ENCODE results near the gene CCDC197.

The CCDC197 gene

DNA sequence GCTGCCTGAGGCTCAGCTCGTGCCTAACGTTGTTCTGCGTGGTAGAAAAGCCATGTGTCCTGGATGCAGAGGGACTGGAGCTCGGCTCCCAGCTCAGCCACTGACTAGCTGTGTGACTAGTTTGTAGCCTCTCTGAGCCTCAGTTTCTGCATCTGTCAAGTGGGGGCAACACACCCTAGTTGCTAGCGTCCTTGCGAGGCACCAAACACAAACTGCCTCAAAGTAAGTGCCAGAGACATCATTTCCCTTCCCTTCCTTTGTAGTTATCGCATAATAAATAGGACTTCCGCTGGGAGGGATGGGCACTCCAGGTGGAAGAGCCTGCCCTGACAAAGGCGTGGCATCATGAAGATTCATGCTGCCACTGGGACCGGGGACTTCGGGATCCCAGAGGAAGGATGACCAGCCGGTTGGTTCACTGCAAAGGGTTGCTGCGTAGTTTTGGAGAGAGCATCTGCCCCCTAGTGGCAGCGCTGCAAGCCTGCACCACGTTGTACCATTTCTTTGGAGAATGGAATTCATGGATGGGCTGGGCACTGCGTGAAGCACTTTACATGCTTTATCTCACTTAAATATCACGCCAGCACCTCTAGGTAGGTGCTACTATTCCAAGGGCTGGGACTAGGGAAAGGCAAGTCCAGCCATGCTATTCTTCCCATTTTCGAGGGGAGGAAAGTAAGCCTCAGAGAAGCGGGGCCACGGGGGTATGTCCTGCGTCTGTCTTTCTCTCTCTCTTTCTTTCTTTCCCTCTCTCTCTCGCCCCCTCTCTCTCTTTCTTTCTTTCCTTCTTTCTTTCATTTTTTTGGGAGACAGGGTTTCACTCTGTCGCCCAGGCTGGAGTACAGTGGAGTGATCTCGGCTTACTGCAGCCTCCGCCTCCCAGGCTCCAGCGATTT lies 4.6 kb downstream of the CCDC197 start:
- peak; percentile 70 for DNase-seq

DNA sequence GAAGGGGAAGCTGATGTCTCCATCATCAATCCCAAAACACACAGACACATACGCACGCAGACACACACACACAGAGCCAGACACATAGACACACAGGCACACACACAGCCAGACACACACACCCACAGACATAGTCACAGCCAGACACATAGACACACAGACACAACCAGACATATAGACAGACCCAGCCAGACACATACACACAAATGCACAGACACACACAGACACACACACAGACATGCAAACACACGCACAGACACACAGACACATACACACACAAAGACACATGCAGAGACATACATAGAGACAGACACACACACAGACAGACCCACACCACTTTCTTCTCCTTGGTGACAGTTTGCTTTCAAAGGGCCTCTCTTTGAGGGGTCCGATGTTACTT lies 6.3 kb downstream of the CCDC197 start:
- no peak for DNase-seq

DNA sequence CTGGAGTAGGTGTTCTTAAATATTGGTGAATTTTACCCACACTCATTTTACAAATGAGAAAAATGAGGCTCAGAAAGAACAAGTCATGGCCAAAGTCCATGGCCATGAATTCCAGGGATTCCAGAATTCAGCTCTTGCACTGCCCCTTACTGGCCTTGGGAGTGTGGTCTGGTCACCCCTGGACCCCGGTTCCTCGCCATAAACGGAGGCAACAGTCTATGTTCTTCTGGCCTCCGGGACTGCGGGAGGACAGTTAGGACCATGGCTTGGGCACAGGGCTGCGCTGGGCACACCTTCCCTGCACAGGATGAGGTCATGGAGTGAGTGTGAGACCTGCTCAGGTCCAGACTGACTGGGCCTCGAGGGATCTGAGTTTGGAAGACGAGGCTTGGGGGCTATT lies 6.9 kb downstream of the CCDC197 start:
- DNase-seq = no peak

DNA sequence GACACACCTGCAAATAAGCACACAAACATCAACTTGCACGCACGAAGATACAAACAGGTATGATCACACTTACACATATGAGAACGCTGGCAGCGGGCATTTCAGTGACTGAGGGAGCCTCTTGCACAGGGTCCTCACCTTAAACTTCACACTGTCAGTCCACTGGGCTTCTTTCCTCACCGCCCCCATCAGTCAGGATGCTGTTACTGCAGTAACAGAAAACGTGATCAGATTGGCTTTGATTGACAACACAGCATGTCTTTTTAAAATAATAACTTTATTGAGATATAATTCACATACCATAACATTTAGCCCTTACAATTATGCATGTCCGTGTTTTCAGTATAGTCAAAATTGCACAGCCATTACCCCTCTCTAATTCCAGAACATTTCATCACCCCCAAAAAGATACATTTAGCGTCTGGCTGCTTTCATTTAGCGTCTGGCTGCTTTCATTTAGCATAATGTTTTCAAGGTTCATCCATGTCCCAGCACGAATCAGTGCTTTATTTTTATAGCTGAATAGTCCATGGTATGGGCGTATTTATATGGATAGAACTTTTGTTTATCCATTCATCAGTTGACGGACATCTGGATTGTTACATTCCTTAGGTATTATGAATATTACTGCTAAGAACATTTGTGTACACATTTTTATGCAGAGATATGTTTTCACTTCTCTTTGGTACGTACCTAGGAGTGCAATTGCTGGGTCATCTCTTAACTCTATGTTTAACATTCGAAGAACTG lies 8.4 kb downstream of the CCDC197 start:
- DNase-seq = peak; percentile 22

DNA sequence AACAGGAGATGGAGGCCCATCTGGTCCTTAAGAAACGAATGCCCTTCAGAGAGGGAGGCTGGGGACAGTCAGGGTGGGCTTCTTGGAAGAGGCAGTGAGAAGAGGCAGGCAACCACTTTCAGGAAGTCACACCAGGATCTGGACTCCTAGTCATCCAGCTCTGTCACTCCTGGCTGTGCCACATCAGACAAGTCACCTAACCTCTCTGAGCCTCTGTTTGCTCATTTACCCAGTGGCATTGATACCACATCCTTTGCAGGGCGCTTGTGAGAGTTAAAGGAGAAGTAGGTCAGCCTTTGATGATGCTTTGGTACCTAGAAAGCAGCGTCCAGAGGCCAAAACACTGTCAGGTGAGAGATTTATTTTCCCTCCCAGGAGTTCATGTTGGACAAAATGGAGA lies 11.1 kb downstream of the CCDC197 start:
- peak; percentile 17 for DNase-seq

DNA sequence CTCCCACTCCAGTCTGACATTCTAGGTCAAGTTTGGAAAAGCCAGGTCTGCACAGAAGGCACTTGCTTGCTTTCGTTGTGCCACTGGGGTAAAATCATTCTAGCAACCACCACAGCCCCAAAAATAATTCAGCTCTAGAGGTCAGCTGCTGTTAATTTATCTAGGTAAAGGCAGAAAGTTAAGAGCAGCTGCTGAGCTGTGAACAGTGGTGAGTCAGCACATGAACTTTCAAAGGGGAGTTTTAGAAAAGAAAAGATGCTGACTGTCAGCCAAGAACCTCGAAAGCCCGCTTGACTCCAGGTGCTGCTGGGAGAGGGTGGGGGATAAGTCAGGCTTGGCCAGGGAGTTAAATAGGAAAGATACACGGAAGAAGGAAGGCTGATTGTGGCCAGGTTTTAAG lies 12.7 kb downstream of the CCDC197 start:
- no peak for DNase-seq

DNA sequence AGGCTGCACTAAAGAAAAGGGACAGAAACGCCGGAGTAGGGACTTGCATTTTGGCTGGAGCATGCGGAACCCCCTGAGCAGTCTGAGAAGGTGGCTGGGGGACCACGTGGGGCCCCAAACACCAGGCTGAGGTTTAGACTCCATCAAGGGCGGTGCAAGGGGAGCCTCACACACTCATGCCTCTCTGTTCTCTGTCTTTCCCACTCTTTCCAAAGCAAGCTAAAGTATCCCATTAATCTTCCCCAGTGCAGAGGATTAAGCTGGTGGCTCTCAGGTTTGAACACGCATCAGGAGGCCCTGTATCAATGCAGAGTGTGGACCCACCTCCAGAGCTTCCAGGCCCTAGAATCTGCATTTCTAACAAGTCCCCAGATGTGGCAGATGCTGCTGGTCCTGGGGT lies 13.5 kb downstream of the CCDC197 start:
- DNase-seq = no peak

DNA sequence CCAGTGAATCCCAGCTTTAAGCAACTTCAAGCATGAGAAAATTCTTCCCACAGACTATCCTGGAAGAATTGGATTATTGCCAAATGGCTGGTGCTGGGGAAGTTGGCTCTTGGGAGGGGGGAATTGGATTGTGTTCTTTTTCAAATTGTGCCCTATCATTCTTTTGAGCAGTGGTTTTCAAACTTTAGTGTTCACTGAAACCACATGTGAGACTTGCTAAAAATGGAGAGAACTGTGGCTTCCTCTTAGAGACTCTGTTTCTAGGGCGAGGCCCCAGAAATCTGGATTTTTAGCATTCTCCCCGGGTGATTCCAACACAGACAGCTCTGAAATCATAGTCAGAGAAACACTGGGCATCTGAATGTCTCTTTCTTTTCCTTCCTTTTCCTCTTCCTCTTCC lies 14.7 kb downstream of the CCDC197 start:
- peak; percentile 29 for DNase-seq

DNA sequence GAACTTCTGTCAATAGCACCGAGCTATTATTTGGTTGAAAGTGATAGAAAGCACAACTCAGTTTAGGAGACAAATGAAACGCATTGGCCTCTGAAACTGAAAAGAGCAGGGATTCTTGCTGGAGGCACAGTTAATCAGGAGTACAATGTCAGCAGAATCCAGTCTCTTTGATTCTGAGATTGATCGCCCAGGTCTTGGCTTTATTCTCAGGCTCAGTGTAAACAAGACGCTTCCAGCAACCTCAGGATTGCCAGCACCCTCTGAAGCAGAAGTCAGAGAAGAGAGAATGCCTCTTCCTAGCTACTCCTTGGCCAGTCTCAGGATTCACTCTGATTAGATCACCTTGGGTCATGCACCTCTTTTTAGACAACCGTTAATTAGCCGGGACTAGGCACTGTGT lies 17.3 kb downstream of the CCDC197 start:
- no peak for DNase-seq

DNA sequence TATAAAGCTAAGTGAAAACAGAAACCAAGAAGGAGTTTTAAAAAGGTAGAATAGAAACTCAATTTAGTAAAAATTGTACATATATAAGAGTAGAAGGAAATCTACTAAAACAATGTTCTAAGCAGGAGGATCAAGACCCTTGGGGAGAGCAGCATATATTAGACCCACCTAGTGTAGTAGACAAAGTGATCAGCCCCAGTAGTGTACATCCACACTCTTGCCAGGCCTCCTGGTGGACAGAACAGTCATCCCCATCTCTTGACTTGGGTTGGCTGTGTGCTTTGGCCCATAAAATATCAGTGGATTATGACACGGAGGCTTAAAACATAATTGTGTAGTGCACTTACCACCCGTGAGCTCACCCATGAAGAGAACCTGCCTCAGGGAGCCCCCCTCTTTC lies 18.1 kb downstream of the CCDC197 start:
- DNase-seq = no peak

DNA sequence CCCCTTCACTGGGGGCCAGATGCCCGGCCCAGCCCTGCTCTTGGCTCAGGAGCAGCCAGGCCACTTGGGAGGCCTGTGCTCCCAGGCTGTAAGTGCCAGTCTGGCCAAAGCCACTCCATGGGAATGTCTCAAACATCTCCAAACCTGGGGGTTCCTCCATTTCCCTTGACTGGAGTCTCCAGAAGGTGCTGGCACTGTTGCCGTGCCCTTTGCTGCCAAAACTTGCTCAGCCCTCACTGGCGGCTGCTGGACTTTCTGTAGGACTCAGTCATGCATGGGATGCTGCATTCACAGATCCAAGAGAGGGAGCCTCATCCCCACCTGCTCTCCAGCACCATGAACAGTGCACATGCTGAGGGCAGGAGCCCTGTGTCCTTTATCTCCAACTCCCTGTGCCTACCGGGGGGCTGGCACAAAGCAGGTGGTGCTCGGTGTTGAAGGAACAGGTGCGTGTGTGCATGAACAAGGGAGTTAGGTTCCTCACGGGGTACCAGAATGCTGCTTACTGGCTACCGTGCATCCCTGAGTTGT lies 19.4 kb downstream of the CCDC197 start:
- DNase-seq = no peak

DNA sequence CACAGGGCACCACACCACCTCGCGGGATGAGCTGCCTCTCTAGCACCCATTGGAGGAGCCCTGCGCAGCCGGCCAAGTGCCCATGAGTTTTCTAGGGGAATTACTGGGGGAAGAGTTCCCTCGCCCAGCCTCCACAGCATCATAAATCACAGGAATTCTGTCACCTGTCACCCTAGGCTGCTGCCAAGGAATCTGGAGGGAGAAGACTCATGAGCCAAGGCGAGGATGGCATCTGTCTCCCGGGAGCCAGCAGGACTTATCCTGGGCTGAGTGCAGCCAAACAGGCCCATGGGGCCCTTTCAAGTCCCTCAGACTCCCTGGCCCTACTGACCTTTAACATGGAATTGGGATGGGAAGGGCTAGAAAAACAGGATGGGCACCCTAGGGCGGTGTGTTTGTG lies 21.2 kb downstream of the CCDC197 start:
- DNase-seq = no peak

DNA sequence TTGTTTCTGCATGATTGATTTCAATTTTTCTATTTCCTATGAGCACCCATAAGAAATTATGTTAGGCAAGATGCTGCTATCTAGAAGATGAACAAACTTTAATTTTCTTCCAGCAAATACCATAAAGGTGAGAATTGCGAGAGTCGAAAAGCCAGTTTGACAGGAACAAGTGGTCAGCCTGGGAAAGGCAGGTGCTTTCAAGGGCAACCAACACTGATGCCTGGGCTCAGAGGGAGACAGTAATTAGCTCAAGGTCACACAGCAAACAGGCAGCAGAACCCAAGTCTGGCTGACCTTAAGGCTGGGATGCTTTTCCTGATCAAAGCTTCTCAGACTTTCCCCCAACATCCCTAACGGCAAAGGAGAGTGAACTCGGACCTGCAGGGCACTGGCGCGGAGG lies 22.2 kb downstream of the CCDC197 start:
- no peak for DNase-seq

DNA sequence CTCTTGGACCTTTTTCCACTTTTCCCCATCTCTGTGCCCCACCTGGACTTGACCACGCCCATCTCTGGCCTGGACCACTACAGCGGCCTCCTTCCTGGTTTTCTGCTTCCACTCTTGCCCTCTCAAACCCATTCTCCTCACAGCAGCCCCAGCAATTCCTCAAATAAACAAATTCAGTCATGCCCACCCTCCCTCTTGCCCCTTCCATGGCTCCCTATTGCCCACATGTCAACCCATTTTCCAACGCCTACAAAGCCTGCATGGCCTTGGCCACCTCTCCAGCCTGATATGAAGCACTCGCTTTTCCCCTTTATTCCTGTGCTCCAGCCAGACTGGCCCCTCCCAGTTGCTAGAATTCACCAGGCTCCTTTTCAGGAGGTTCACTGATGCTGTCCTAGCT lies 23.2 kb downstream of the CCDC197 start:
- DNase-seq = no peak

DNA sequence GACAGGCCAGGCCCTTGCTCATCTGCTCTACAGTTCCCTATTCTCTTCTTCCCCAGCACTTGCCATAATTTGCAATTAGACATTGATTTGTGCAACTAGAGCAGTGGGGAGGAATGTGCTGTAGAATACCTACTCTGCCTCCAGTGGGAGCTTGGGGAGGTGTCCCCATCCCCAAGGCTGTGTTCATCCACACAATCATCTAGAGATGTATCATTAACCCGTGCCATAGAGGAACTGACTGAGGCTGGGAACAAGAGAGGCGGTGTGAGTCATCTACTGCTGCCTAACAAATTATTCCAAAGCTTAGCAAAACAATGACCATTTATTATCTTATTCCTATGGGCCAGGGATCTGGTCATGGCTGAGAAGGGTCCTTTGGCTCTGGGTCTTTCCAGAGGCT lies 23.9 kb downstream of the CCDC197 start:
- DNase-seq = no peak

DNA sequence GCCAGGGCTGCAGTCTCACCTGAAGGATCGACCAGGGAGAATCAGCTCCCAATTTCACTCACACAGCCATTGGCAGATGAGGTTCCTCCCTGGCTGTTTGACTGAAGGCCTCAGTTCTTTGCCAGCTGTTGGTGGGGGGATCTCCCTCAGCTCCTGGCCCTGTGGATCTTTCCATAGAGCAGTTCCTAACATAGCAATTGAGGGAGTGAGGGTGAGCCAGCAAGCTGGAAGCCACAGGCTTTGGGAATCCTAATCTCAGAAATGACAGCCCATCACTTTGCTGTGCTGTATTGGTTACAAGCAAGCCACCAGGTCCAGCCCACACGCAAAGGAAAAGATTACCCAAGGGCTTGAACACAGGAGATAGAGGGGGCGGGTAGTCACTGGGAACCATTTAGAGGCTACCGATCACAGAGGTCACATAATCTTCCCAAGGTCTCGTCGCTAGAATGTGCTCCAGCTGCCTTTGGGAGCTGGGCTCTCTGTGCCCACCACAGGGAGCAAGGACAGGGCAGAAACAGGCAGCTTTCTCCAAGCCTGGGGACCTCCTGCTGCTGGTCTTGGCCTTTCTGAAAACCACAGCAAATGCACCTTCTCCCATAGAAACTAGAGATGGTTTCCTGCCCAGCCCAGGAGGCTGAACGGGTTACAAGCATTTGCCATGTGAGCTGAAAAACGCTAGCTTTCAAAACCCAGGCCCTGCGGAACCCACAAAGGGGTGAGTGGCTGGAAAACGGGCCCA lies 24.5 kb downstream of the CCDC197 start:
- no peak for DNase-seq

DNA sequence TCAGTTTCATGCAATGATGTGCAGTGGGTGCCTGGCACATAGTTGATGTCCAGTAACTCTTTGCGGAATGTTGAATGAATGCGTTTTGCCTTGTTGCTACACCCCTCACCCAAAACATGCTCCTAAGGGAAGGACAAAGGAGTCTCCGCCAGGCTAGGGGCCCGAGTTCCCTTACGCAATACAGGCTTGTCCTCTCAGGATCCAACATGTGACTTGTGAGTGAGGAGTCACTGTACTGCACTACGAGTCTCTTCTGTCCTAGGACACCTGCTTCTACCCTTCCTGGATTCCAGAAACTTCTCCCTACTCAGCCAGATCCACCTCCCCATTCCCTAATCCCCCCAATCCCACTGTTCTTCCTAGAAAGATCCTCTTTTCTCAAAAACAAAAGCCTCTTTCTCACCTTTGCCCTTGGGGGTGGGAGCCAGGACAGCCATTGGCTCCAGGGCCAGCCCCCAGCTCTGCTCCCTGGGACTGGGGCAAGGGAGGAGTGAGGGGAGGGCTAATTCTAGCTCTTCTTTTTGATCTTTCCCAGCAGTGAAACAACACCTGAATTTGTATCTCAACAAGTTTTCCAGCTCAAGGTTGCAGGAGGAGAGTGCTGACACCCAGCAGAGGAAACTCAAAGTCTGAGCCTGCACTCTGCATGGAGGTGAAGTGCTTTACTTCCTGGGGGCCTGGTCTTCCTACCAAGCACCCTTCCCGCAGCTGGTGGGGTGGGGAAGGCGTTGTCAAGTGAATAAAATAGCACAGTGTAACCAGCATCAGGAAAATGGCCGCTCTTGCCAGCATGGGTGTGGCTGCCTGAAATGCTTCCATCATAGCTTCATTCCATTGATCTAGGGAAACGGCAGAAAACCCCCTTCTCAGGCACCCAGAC lies 25.7 kb downstream of the CCDC197 start:
- no peak for DNase-seq

DNA sequence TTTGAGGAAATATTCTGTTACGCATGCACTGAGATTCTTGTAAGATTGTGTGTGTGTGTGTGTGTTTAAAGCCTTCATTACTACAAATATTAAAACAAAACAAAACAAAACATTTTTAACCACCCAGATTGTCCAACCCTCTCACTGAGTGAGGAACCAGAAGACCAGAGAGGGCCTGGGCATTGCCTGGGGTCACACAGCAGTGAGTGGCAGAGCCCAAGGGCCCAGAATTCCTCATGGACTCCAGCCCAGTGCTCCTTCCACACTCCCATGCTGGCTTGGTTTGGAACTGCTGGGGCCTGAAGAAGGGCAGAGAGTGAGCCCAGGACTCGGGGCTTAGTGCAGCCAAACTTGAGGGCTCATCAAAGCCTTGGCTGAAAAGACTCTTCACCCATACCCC lies 27.4 kb downstream of the CCDC197 start:
- DNase-seq = no peak

DNA sequence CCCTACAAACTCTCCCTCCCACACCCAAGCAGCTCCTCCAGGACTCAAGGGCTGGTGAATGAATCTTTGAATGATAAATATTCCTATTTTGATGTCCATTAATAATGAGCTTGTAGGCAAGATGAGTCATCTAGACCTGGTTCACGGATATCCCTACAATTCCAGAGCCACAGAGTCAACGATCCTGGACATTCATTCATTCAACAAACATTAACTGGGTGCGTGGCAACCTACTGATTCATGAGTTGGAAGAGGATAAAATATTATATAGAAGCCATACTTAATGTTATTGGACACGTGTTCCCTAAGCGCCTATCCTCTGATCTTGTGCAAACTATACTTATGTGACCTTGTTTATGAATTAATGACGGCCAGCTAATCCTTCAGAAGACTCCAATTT lies 28.6 kb downstream of the CCDC197 start:
- DNase-seq = no peak

DNA sequence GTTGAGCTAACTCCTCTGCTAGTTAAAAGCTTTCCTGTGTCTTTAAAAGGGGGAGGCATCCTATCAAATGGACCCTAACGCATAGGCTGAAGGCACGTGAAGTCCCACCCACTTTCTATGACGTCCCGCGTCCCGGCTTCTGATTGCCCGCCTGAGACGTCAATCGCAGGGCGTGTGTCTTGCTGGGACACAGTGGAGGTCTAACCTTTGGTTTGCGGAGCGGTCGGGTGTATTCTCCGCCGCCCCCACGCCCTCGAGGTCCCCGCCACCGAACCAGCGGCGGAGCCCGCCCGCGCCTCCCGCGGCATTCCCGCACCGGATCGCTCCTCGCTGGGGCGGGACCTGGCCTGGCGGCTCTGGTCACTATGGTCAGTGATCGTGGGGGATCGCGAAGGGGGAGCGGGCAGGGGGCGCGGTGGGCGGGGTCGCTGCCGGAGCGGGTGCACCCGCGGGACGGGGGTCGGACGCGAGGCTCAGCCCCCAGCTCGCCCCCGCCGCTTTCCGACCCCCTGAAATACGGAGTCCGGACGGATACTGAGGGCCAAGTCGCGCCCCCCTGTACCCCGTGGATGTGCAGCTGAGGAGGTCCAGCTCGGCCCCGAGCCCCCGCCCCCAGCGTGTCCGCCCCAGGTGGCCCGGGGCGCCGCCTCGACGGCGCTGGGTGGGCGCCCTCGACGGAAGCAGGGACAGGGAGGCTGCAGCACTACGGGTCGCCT lies 29.2 kb downstream of the CCDC197 start, which contains the start of gene OTUB2:
Gene OTUB2, plus strand, starts transcription at position 168 of the 716 bp plus-strand sequence. Its CDS starts 198 bp downstream, at position 366.
- DNase-seq = peak; percentile 96

DNA sequence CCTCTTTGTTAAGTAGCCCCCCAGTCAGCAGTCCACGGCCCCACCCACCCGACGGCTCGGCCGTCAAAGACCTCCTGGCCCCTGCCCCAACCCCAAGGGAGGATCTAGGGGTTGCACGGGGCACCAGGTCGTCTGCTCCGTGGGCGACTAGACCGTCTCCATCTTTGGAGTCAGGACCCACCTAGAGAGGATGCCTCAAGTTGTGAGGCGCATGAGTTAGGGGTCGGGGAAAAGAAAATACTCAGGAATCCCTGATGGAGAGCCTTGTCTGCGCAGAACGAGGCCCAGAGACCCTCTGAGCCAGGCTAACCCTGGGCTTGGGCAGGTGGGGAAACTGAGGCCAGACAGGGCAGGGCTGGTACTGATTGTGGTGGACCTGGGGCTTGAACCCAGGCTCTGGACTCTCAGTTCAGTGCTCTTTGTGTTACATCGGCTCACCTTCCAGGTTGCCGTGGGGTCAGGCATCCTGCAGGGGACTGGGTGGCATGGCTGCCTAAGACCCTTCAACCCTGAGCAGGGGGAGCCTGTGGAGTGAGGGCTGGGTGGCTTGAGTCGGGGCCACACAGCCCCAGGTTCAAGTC lies 29.9 kb downstream of the CCDC197 start:
- no peak for DNase-seq
